HG03060 (cell line): ENCODE measurements around the gene JAG2.

Experiments used
- ATAC-seq: cut with Tn5 transposase; IDR thresholded peaks from one replicate; pipeline ENCODE4 v1.9.1; 2021; ENCODE audit warnings: low read depth, moderate number of reproducible peaks; ENCODE audit not compliant: unreplicated experiment

JAG2 gene

DNA sequence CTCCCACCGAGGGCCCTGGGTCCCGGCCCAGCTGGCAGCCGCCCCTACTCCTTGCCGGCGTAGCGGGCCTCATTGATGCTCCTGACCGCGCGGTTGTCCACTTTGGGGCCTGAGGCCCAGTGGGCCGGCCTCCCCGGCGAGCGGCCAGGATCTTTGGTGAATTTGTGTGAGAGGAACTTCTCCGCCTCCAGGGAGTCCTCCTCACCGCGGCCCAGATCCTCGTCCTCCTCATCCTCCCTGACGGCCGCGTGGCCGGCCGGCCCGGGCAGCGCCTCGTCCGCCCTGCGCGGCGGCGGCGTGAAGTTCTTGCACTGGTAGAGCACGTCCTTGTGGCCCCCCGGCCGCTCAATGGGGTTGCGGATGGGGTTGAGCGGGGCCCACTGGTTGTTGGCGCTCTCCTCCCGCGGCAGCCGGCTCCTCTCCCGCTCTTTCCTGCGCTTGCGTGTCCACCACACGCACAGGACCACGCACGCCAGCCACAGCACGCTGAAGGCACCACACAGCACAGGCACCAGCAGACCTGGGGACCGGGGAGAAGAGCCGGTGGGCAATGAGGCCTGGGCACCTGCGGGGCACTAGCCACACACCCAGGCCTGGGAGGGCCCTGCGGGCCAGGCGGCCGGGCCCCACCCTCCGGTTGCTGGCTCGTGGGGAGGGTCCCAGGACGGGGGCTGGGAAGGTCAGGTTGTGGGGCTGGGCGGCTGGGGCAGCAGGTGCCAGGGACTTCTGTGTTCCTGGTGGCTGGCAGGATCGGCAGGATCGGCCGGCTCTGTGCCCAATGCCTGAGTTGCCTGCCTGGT lies 25.7 kb downstream of the JAG2 start:
- ATAC-seq: no peak

DNA sequence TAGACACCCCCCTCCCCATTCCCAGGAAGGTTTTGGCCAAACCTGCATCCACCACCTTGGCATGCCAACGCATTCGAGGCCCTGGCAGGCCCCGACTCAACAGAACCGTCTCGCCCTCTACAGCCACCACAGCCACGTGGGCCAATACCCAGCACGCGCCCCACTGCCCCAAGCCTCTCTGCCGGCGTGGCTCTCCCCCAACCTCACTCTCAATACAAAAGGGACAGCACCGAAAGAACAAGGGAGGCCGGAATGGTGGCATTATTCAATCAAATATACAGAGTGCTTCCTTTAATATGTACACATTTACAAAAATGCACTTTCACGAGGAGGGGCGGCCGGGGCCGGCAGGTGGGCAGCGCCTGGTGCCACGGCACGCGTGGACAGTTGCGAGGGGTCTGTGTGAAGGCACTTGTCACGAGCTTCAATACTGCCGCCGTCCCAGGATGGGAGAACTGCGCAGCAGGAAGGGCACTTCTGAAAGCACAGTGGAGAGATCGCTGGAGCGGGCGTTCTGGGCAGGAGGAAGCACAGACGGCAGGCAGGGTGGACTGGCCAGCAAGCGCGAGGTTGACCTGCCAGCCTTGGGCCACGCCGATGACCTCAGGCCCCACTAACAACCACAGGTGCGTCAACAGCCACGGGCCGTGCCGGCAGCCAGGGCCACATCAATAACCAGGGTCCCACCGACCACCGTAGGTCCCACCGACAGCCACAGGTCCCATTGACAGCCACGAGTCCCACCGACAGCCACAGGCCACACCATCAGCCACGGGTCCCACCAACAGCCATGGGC lies 26.9 kb downstream of the JAG2 start:
- ATAC-seq: no peak

DNA sequence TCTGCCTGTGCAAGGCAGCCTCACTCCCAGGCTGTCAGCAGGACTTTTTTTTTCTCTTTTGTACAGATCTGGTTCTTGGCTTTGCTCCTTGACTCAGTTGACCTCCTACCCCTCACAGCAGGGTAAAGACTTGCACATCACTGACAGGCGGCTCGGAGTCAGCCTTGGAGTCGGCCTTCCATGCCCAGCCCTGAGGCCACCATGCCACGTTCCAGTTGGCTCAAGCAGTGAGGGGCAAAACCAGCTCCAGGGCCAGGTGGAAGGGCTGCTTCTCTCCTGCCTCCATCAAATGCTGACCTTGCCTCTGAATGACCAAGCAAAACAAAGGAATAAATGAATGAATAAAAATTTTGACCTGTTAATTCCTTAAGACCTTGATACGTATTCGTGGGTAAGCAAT lies 27.6 kb downstream of the JAG2 start:
- ATAC-seq: no peak

DNA sequence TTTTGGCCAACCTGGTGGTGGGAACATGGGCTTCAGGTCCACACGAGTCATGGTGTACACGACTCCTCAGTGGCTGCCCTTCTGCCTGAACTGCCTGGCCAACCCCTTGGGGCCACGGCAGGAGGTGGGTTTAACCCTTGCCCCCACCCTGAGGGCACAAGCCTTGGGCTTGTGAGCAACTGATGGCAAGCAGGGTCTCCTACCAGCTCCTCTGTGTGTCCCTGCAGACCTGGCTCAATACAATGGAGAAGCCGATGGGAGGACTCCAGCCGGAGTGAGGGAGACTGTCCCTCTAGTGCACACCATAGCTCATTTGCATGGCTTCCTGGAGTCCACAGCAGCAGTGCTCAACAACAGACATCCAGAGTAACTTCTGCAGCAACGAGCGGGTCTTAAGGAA lies 28.0 kb downstream of the JAG2 start:
- no peak for ATAC-seq

DNA sequence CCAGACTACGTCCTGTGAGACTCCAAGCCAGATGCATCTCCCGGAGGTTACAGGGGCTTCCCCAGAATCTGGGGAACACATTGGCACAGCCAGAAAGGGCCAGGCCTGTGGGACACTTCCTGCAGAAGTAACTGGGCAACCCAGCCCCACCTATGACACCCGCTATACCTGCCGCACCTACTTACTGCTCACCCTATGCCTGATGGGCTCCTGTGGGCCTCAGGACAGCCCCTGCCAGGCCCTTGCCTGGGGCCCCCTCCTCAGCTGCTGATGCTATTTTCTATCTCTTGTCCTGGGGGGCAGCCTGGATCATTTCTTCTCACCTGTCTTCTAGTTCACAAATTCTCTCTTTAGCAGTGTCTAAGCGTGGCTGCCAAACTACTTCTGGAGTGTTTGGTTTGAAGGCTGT lies 28.7 kb downstream of the JAG2 start:
- ATAC-seq: no peak

DNA sequence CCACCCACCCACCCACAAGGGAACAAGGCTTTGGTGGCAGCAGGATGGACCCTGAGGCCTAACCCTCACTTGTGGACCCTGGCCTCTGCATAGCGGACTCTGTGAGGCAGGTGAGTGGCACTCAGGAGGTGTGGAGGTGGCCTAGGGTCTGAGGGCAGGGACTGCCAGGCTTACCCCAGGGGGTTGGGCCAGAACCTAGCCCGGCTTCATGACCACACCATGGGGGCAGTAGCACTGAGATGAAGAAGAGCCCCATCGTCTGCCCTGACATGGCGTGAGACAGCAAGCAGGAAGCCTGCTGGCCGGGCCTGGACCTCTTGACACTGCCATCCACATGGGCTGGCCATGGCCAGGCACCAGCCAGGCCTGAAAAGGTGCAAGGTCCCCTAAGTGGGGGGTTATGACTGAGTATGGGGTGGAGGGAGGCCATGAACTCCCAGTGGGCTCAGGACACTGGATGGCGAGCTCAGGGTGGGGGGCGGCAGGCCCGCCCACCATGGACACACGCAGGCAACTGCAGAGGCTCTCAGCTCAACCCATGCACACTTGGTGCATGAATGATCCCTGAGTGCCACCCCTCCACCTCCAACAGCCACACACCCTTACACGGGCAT lies 29.3 kb downstream of the JAG2 start:
- no peak for ATAC-seq

DNA sequence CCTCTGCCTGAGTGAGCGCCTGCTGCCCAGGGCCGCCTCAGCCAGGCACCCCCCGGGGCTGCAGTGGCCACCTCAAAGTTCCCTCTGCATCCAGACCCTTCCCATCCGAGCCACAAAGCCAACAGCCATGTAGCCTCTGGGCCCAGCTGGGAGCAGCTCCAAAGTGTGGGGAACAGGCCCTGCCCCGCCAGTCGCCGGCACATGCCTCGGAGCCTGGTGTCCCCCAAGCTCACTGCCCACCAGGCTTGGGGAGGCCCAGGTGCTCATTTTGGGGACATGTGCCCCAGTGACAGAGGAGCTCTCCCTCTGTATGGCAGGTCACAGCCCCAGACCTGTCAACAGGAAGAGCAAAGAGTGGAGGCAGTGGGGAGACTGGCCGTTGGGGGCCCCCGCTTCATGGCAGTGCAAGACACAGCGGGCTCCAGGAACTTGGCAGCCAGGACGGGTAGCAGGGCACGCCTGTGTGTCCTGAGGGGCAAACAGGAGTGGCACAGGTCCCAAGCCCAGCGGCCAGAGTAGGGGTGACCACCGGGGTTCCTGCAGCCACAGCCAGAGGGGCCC lies 29.9 kb downstream of the JAG2 start:
- no peak for ATAC-seq

DNA sequence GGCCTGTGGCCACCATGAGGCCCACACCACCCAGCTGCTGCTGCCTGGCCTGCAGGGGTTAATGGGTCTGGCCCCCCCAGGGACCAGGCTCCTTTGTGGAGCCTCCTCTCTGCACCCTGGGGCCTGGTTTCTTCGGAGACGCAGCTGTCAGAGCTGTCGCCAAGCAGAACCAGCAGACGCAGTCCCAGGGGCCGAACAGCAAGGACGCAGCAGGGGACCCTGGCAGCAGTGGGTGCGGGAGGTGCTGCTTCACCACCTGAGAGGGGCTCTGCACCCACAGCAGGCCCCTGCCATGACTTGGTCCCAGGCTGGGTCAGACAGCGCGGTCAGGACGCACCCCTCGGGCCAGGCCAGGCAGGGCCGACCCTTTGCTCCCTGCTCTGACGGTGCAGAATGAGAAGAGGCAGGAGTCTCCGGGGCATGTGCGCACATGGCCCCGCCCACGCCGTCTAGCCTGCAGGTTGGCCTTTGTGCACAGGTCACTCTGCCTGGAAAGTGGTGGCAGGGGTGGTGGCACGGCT lies 30.5 kb downstream of the JAG2 start:
- no peak for ATAC-seq

DNA sequence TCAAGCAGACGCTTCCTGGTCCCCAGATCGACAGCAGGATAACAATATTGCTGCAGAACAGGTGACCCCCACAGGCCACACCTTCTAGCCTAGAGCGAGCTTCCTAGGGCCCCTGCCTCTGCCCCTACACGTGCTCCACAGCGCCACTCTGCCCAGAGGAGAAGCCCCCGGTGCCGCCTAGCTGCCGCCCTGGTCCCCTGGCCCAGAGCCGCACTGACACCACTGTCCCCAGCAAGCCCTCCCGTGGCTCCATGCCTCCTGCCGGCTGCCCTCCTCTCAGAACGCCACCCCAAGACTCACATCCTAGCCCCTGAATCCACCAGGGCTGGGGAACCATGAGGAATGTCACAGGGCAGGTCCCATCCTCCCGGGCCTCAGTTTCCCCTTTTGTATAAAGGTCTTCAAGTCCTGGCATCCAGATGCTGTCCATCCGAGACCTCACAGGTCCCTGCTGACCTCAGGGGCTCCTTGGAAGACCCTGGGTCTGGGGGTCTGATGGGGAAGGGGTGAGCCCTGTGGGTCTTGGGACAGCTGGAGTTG lies 31.0 kb downstream of the JAG2 start:
- ATAC-seq: no peak

DNA sequence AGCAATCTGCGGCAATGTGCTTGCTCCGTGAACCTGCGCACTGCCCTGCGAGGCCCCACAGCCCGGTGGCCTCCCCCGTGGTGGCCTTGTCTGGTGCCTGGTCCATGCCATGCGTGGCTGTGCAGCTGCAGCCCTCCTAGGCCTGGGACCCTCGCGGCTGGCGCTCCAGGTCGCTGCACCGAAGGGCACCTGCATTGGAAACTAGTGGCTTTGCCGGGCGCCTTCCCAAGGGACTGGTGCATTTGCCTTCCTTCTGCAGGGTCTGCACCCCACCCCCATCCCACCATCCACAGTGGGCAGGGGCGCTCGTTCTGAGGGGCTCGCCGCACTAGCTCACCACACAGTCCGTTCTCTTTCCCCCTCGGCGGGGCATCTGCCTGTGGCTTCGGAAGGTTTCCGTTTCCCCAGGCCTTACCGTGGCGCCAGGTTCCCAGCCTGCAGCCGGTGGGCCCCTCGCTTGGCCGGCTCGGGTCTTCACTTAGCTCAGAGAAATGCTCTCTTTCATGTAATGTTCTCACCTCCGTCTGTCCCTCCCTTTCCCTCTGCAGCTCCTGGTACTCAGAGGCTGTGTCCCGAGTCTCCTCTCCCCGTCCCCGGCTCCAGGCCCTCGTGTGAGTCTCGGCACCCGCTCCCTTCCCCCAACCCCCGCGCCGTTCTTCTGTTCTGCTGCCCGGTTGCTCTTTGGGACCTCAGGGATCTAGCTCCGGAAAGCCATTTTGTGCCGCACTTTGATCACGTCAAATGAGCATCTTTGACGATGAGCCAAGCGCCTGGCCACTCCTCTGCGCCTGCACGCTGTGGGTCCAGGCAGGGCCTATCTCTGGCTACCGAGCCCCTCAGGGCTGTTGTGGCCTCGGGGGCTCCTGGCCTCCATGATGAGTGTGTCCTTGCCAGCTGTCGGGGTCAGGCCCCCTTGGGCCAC lies 31.9 kb downstream of the JAG2 start:
- ATAC-seq: no peak

DNA sequence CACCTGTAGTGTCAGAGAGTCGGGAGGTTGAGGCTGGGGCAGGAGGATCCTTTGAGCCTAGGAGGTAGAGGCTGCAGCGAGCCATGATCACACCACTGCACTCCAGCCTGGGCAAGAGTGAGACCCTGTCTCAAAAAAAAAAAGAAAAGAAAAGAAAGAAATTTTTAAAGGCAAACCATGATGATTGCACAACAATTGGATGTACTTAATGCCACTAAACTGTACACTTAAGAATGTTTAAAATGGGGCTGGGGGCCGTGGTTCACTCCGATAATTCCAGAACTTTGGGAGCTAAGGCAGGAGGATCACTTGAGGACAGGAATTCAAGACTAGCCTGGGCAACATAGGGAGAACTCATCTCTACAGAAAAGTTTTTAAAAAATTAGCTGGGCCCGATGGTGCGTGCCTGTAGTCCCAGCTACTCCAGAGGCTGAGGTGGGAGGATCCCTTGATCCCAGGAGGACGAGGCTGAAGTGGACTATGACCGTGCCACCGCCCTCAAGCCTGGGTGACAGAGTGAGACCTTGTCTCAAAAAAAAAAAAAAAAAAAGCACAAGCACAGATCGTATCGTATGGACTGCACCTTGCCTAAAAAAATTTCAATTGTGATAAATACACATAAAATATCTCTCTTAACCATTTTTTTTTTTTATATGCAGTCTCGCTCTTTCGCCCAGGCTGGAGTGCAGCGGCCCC lies 32.7 kb downstream of the JAG2 start:
- ATAC-seq: no peak

DNA sequence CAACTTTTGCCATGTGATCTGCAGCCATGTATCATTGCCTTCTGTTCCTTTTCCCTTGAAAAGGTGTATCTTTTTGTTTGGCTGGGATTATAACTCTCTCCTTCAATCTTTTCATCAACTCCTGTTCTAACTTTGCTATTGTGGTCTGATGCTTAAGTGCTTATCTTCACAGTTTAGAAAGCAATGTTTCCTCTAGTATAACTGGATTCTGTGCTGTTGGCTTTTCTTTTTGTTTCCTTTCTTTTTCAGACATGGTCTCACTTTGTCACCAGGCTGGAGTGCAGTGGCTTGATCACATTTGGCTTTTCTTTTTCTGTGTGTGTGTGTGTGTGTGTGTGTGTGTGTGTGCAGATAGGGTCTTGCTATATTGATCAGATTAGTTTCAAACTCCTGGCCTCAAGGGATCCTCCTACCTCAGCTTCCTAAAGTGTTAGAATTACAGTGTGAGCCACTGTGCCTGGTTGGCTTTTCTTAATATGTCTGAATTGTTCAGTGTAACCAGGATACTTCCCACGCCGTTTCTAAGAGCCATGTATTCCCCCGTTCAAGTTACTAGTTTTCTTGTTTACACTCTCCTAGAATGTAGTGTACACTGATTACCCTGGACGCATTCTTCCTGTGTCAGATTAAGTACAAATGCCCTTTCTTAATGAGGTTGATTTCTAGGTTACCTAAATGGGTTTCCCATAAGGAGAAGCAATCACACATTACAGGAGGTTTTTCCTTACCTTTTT lies 35.5 kb downstream of the JAG2 start:
- no peak for ATAC-seq

DNA sequence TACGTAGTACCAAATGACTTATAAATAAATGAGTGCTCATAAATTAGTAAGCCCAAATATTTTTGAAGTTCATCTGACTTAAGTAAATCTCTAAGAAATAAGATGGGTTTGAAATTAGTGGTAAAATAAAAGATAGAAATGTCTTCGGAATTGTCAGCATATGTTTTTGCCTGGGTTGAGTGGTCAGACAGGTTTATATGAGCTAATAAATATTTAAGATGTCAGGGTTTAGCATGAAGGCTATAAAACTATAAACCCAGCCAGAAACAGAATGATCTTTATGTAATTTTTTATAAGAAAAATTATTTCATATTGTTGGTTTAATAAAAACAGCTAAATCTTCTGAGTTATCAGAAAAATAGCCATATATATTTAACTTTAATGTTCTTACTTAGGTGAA lies 37.3 kb downstream of the JAG2 start:
- no peak for ATAC-seq

DNA sequence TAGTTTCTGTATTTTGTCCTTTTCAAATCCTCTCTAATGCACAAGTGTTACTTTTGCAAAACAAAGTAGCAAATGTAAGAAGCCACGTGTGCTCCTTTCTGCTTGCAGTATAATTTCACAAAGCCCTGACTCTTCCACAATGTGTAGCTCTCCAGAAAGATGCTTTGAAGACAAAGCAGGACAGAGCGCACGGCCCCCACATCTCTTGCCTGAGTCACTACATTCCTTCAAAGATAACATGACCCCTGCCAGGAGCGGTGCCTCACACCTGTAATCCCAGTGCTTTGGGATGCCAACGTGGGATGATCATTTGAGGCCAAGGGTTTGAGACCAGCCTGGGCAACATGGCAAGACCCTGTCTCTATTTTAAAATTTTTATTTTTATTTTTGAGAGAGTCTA lies 40.5 kb downstream of the JAG2 start:
- ATAC-seq: no peak

DNA sequence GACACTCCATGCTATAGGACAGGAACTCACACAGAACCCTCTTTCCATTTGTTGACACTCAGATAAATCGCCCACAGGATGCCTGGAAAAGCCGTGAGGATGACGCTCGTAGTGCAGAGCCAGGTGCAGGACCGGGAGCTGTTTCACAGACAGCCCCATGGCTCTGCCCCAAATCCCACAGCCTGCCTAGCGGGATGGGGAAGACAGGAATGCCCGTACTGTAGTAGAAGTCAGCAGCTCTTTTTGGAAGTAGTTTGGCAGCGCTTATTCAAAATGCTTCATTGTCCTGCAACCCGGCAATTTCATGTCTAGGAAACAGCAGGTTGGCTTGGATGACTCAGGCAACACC lies 41.6 kb downstream of the JAG2 start:
- ATAC-seq: no peak

DNA sequence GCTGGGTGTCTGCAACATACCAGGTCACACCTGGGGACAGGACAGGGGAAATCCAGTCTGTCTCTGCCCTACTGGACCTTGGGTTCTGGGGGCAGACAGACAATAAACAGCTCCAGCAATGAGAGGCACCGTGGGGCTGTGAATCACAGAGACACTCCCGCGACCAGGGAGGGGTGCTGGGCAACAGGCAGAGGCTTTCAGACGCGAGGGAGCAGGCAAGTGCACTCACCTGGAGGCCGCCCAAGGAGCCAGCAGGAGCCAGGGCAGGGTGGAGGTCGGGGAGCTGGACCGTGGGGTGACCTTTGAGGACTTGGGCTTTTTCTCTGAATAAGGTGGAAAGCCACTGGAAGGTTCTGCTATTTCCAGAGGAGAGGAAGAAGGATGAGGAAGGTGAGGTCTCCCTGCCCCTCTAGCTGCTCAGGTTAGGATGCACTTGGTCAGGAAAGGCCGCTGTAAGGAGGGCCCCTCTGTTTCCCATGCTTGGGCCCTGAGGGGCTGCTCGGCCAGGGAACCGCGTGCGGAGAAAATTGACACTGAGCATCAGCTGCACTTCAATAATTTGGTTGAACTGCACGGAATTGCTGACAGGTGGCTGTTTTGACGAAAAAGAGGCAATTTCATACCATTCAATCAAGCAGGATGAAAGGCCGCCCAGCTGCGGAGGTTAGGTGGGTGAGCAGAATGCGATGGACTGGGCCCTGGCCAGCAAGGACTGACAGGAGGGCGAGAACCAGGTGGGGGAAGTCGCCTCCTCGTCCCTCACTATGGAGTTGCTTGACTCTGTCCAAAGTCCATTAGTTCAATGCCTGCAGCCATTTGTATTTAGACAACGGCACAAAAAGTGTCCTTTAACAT lies 42.2 kb downstream of the JAG2 start:
- ATAC-seq: no peak

DNA sequence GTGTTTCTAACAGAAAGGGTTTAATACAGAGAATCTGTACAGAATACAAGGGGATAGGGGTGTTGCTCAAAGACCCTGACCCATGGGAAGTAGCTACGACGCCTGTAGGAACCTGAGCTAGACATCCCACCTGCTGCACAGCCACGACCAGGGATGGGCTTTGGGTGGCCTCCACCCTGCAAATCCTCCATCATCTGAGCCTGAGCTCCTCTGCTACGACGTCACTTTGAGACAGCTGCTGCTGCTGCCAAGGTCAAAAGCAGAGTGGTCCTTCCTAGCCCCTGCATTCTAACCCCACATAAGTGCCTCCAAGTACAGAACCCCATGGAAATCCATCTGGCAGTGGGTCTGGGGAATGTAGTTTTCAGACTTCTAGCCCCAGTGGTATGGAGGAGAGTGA lies 43.8 kb downstream of the JAG2 start:
- no peak for ATAC-seq
